ENCODE data around the gene NUP188.

DNA sequence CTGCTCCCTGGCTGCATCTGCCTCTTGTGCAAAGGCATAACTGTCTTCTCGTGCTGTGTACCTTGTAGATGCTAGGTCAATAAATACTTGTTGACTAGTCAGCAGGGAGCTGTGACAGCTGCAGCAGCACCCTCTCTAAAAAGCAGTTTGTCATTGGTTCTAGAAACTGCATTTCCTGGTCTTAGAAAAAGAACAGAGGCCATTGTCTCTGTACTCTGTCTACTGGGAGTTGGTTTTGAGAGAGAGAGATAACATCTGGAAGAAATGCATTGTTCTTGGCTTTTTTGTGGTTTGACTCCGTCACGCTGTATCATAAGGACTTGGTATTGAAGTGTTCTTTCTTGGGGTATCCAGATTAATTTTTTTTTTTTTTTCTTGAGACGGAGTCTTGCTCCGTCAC is 48.3 kb downstream of the NUP188 start:
- no peak for TF ChIP-seq EZH2 (IDR thresholded peaks at IDR 0.05; ENCODE audit: insufficient read depth, low read length)
- TF ChIP-seq, protein P1, sequence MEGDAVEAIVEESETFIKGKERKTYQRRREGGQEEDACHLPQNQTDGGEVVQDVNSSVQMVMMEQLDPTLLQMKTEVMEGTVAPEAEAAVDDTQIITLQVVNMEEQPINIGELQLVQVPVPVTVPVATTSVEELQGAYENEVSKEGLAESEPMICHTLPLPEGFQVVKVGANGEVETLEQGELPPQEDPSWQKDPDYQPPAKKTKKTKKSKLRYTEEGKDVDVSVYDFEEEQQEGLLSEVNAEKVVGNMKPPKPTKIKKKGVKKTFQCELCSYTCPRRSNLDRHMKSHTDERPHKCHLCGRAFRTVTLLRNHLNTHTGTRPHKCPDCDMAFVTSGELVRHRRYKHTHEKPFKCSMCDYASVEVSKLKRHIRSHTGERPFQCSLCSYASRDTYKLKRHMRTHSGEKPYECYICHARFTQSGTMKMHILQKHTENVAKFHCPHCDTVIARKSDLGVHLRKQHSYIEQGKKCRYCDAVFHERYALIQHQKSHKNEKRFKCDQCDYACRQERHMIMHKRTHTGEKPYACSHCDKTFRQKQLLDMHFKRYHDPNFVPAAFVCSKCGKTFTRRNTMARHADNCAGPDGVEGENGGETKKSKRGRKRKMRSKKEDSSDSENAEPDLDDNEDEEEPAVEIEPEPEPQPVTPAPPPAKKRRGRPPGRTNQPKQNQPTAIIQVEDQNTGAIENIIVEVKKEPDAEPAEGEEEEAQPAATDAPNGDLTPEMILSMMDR (IDR thresholded peaks at IDR 0.05; ENCODE audit: insufficient read depth, low read depth, low read length) = no peak
